GM13976 (cell line): Measurements from ENCODE around the gene TM6SF1.
"Not testable (repeated sequence)": the region's sequence is repeated elsewhere in the genome, so short reads cannot be mapped to it uniquely, and the experiment has no call there.

Source experiments
- DNase-seq: peaks from one replicate; pipeline ENCODE4 v3.0.0; 2012; ENCODE audit warnings: low spot score
- CTCF ChIP-seq: IDR thresholded peaks from 2 replicates; pipeline ENCODE4 v1.5.1; 2012; ENCODE audit warnings: borderline replicate concordance, mild to moderate bottlenecking; ENCODE audit not compliant: insufficient read depth; ENCODE audit errors: extremely low read depth, missing control alignments, control extremely low read depth
- in situ Hi-C: fragments of 300-500 bp; cut with MboI; formaldehyde crosslinking; loops from one replicate; pipeline ENCODE4 v1.12.0; 2022; ENCODE audit warnings: low sequenced_read_pairs, mixed read lengths, inconsistent platforms; ENCODE audit not compliant: unreplicated experiment

The TM6SF1 gene

DNA sequence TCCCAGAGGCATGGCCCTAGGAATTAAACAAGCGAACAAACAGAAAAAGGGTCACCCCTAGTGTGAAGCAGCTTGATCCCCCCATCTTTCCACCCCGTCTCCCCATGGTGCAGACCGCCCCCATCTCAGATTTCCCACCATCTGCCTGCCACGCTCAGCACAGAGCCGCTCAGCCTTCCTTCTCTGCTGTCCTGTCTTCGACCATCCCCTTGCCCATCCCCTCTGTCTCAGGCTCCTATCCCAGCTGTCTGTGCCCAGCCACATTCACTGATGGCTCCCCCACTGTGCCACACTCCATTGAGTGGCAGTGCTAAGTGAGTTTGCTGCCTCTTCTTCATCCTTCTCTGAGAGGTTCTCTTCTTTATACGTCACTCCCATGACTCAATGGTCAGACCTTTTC is 28.7 kb upstream of the TM6SF1 start:
- no peak for TF ChIP-seq CTCF
- DNase-seq = no peak
- in situ Hi-C loops = no loop called here

DNA sequence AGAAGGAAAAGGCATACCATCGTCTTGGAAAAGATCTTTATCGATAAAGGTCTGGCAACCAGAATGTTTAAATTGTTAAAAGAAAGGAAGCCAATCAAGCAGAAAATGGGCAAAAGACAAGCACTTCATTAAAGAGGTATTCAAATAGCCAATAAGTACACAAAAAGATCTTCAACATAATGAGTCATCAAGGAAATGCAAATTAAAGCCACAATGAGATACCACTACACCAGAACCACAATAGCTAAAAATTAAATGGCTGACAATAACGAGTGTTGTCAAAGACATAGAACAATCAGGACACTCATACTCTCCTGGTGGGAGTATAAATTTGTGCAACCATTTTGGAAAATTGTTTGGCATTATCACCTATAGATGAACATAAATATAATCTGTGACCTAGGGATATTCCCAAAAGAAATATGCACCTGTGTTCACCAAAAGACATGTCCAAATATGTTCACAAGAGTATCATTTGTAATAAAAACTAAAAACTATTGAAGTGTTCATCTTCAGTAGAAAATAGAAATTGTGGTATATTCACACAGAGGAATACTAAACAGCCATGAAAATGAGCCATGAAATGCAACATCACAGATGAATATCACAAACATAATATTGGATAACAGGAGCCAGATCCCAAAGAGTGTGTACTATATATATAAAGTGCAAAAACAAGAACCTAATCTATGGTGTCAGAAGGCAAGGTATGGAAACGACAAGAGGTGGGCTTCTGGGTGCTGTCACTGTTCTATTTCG is 26.0 kb upstream of the TM6SF1 start:
- DNase-seq = no peak
- TF ChIP-seq CTCF = no peak
- in situ Hi-C loops = no loop called here

- no peak for TF ChIP-seq CTCF
- in situ Hi-C loops = no loop called here
- DNase-seq = no peak
These were observed 24.6 kb upstream of the TM6SF1 start for GRCh38 chr15:83082730-83083386.

DNA sequence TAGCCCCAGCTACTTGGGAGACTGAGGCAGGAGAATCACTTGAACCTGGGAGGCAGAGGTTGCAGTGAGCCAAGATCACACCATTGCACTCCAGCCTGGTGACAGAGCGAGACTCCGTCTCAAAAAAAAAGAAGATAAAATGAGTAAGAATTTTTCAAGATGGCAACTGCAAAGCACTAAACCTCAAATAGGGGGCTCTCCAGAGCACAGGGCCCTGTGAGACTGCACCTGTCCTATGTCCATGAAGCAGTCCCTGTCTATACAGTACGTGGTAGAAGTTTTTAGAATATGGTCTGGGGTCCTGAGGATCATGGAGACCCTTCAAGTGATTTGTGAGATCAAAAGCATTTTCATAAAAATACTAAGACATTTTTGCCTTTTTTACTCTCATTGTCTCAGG is 22.0 kb upstream of the TM6SF1 start:
- DNase-seq, in situ Hi-C loops: not testable (repeated sequence)

DNA sequence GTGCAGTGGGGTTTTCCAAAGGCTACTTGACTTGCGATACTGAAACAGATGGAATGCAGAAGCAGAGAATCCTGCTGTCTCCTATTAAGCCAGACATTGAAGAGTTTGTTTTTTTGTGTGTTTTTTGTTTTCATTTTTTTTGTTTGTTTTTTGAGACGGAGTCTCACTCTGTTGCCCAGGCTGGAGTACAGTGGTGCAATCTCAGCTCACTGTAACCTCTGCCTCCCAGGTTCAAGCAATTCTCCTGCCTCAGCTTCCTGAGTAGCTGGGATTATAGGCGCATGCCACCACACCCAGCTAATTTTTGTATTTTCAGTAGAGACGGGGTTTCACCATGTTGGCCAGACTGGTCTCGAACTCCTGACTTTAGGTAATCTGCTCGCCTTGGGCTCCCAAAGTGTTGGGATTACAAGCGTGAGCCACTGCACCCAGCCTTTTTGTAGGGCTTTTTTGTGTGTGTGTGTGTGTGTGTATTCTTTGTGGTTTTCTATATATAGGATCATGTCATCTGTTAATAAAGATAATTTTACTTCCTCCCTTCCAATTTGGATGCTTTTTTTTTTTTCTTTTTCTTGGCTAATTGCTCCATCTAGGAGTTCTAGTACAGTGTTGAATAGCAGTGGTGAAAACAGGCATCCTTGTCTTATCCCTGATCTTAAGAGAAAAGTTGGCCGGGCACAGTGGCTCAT is 21.4 kb upstream of the TM6SF1 start:
- DNase-seq, in situ Hi-C loops: not testable (repeated sequence)

DNA sequence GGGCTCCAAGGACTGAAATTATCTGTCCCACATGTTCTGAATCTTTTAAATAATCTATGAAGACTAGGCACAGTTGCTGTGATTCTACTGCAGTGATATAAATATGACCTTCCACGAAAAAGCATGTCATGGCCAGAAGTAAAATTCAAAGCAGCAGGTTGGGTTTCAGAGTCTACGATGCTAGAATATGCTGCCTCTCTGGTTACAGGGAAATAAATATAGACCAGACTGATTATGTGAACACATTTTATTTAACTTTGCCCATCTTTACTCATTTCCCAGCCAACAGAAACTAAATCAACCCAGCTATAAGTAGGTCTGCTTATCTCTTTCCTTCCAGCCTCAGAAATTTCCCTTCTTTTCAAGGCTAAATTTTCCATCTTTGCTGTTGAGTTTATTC is 19.9 kb upstream of the TM6SF1 start:
- DNase-seq = no peak
- TF ChIP-seq CTCF = no peak
- in situ Hi-C loops = no loop called here

- DNase-seq = no peak
- no peak for TF ChIP-seq CTCF
- in situ Hi-C loops = no loop called here
These were observed 18.6 kb upstream of the TM6SF1 start for GRCh38 chr15:83088876-83089275.
